Stimulated activated CD4-positive, alpha-beta T cell treated with anti-CD3 and anti-CD28 coated beads, Interleukin-1b, Interleukin-23, amount 100 ng/mL, for 48 hours (primary cell): ENCODE measurements around the gene ITIH3.
"Not testable (repeated sequence)": the region's sequence is repeated elsewhere in the genome, so short reads cannot be mapped to it uniquely, and the experiment has no call there.

Experiments
- DNase-seq: peaks from one replicate; pipeline ENCODE4 v3.0.0-alpha.2; 2020

Gene ITIH3, protein sequence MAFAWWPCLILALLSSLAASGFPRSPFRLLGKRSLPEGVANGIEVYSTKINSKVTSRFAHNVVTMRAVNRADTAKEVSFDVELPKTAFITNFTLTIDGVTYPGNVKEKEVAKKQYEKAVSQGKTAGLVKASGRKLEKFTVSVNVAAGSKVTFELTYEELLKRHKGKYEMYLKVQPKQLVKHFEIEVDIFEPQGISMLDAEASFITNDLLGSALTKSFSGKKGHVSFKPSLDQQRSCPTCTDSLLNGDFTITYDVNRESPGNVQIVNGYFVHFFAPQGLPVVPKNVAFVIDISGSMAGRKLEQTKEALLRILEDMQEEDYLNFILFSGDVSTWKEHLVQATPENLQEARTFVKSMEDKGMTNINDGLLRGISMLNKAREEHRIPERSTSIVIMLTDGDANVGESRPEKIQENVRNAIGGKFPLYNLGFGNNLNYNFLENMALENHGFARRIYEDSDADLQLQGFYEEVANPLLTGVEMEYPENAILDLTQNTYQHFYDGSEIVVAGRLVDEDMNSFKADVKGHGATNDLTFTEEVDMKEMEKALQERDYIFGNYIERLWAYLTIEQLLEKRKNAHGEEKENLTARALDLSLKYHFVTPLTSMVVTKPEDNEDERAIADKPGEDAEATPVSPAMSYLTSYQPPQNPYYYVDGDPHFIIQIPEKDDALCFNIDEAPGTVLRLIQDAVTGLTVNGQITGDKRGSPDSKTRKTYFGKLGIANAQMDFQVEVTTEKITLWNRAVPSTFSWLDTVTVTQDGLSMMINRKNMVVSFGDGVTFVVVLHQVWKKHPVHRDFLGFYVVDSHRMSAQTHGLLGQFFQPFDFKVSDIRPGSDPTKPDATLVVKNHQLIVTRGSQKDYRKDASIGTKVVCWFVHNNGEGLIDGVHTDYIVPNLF

GRCh38 chr3:52794612-52795099 lies at the start of gene ITIH3:
ITIH3 (plus strand) TSS chr3:52794796; CDS start chr3:52794804, 8 bp downstream.
- no peak for DNase-seq

DNA sequence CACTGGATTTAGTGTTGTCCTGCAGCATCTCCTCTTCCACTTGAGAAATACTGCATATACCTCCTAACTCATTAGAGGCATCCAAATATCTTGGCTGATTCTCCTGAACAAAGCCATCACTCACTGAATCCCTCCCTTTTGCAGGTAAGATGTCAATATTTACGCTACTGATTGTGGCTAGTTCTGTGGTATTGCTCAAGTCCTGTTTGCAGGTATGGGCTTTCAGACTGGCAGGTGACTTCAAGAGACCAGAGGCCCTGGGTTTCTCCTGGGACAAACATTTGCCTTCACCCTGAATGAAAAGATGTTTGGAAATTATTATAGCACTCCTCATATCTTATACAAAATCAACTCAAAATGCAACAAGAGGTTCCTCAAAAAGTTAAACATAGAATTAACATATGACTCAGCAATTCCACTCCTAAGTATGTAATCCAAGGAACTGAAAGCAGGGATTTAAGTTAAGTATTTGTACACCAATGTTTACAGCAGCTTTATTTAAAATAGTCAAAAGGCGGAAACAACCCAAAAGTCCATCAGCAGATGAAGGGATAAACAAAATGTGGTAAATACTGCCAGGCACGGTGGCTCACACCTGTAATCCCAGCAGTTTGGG lies 42.4 kb upstream of the ITIH3 start:
- no peak for DNase-seq

DNA sequence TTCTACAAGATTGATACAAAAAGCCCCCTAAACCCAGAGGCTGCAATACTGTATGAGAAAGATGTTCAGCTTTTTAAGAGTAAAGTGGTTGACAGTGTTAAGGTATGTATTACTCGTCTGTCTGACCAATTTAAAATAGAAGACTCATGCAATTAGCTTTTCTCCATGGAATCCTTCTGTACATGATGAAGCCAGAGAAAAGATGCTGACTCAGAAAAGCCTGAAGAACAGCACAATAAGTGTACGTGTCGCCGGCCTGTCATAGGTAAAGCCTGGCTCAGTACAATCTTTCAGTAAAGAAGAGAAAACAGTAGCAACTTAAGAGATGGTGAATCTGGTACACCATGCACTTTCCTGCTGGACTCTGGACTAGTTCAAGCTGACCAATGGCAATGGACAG lies 40.2 kb upstream of the ITIH3 start:
- no peak for DNase-seq

DNA sequence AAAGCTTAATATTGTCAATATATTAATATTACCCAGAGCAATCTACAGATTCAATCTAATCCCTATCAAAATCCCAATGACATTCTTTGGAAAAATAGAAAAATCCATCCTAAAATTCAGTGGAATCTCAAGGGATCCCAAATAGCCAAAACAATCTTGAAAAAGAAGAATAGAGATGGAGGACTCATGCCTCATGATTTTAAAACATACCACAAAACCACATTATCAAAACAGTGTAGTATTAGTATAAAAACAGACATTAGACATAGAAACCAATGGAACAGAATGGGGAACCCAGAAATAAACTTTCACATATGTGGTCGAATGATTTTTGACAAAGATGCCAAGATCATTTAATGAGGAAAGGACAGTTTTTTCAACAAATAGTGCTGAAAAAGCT lies 38.5 kb upstream of the ITIH3 start:
- DNase-seq, result no peak

- no peak for DNase-seq
These were observed 31.1 kb upstream of the ITIH3 start for GRCh38 chr3:52763466-52763865.

DNA sequence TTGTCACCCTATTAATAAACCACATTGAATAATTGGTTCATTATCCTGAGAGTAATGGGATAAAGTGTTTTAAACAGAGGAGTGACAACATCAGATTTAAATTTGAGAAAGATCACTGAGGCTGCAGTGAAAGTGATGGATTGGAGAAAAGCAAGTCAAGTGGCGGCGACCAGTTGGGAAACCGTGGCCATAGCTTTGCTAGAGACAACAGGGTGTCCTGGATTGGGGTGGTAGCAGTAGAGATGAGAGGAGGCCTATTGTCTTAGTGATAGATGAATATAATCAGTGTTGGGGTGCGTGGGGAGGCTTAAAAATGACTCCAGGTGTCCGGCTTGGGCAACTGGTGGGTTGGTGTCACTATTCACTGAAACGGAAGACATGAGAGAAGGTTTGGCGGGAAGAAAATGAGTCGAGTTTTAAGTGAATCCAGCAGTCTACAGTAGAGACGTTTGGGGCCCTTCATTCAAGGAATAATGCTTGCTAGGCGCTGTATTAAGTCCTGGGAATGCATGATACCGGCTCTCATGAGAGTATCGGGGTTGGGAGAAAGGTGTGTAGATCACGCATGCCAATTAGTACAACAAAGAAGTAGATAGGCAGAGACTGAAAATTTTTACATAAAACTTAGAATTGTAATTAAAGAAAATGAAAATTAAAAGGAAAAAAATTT lies 24.7 kb upstream of the ITIH3 start:
- DNase-seq, result no peak

DNA sequence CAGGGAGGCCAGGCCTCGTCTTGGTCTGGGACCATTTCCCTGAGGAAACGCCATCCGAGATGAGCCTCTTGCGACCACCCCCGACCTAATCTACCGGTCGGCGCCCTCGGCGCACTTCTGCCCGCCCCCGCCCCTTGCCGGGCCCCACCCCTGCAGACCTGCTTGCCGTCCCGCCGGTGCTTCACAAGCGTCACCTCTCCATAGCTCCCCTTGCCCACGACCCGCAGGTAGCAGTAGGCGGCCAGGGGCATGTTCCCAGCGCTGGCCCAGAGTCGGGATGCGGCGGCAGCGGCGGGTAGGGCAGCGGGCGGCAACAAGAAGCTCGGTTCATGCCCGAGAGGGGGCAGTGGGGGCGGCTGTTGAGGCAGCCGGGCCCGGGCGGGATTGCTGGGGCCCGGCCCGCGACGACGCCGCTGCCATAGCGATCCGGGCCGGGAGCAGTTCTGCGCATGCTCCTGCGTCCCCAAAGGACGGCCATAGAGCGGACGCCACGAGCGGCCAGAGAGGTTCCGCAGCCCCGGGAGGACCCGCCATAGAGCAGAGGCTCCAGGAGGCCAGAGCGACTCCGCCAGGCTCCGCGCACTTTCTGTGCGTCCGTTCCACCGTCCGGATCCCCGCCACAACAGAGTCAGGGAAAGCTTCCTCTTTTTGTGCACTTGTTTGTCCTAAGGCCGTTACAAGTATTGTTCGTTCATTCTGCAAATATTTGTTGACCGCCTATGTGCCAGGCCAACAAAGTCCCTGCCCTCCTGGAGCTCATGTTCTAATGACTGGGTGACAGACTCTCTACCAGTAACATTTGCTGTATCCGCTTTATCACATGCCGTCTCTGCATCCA lies 23.9 kb upstream of the ITIH3 start, which contains the start of gene NEK4:
TSS of gene NEK4 (minus strand) at position 445 of the 838 bp plus-strand sequence. CDS start at position 251, 194 bp downstream.
- peak; percentile 92 for DNase-seq

DNA sequence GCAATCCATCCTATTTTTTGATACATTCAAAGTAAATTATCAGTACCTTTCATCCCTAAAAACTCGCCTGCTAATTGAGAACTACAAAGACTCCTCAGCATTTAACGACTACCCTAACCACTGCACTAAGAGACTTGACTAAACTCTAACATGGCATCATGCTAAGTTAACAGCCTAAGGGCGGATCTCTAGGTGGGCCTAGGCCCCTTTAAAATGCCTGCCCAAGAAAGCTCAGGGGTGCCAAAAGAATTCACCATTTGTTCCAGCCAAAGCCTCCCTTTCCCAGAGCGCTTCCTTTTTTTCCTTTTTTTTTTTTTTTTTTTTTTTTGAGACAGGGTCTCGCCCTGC lies 23.3 kb upstream of the ITIH3 start:
- DNase-seq, result no peak

GRCh38 chr3:52771702-52772101 lies 22.9 kb upstream of the ITIH3 start:
- DNase-seq, result no peak

- no peak for DNase-seq
These were observed 21.1 kb upstream of the ITIH3 start for GRCh38 chr3:52773361-52774065.

DNA sequence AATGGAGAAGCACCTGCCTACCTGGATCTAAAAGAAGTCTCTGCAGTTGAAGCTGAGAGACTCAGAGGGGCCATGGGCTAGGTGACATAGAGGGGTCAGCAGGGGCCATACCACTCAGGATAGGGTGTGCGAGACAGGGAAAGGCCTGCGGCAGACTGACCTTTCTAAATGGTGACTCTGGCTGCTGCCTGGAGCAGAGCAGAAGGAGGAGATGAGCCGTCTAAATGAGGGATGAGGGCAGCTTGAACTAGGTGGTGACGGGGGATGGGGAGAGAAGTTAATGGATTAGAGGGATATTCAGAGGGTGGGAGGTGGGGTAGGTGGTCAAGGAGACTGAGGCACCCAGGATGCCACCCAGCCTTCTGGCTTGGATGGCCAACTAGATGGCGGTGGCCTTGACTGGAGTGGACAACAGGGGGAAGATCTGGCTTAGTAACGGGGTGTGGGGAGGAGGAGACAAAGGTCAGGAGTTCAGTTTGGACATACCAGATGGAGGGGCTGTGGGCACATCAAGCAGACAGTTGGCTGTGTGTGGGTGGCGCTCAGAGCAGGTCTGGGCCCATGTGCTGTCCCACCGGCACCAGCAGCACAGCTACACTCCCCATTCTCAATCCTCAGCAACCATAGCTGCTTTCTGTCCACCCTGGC lies 20.4 kb upstream of the ITIH3 start:
- no peak for DNase-seq

- no peak for DNase-seq
These were observed 19.4 kb upstream of the ITIH3 start for GRCh38 chr3:52774901-52775864.

- DNase-seq, result no peak
These were observed 18.7 kb upstream of the ITIH3 start for GRCh38 chr3:52775877-52776276.

DNA sequence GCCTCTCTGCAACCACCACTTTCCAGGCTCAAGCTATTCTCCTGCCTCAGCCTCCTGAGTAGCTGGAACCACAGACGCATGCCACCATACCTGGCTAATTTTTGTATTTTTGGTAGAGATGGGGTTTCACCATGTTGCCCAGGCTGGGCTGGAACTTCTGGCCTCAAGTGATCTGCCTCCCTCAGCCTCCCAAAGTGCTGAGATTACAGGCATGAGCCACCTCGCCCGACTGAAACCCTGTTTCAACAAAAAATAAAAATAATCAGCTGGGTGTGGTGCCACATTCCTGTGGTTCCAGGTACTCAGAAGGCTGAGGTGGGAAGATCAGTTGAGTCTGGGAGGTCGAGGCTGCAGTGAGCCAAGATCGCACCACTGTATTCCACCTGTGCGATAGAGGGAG lies 18.1 kb upstream of the ITIH3 start:
- not testable (repeated sequence) for DNase-seq

GRCh38 chr3:52777127-52777958 lies 17.3 kb upstream of the ITIH3 start, which contains the start of gene ITIH1:
ITIH1 (plus strand) TSS chr3:52777599; CDS start chr3:52777616, 17 bp downstream.
- no peak for DNase-seq

- DNase-seq, result no peak
These were observed 16.4 kb upstream of the ITIH3 start for GRCh38 chr3:52777959-52778805.
